Neural progenitor cell (in vitro differentiated cells): ENCODE measurements around the gene VAPB. TPM values are rescaled to one million over a fixed set of nuclear protein-coding genes. Genes with fewer than 3 reads are reported as not detected.

Experiments used
- DNase-seq: peaks from one replicate; pipeline ENCODE4 v3.0.0-alpha.2; 2016; ENCODE audit warnings: low spot score
- H2AFZ ChIP-seq: fragments of 200-600 bp; sonication (generic); replicated peaks from 2 replicates; pipeline ENCODE4 v1.6.1; 2016; ENCODE audit warnings: antibody characterized with exemption
- H3F3A ChIP-seq: fragments of 200-600 bp; sonication (generic); 2 replicates; pipeline ENCODE4 v1.6.1; 2016; ENCODE audit warnings: antibody characterized with exemption, low read depth
- H3K27ac ChIP-seq: fragments of 200-600 bp; sonication (generic); 2 replicates; pipeline ENCODE4 v1.5.1; 2016; ENCODE audit warnings: mild to moderate bottlenecking
- H3K27me3 ChIP-seq: fragments of 200-600 bp; sonication (generic); 2 replicates; pipeline ENCODE4 v1.6.1; 2016; ENCODE audit warnings: mild to moderate bottlenecking, moderate library complexity
- H3K36me3 ChIP-seq: fragments of 200-600 bp; sonication (generic); 2 replicates; pipeline ENCODE4 v1.5.1; 2016
- H3K4me1 ChIP-seq: fragments of 200-600 bp; sonication (generic); 2 replicates; pipeline ENCODE4 v1.6.1; 2016; ENCODE audit warnings: mixed run types
- H3K4me2 ChIP-seq: fragments of 200-600 bp; sonication (generic); 2 replicates; pipeline ENCODE4 v1.6.1; 2016
- H3K4me3 ChIP-seq: fragments of 200-600 bp; sonication (generic); 2 replicates; pipeline ENCODE4 v1.5.1; 2016
- H3K79me2 ChIP-seq: fragments of 200-600 bp; sonication (generic); 2 replicates; pipeline ENCODE4 v1.6.1; 2016; ENCODE audit warnings: low read depth
- H3K9ac ChIP-seq: fragments of 200-600 bp; sonication (generic); 2 replicates; pipeline ENCODE4 v1.6.1; 2016
- H3K9me3 ChIP-seq: fragments of 200-600 bp; sonication (generic); 2 replicates; pipeline ENCODE4 v1.5.1; 2016; ENCODE audit warnings: low read depth
- H4K20me1 ChIP-seq: fragments of 200-600 bp; sonication (generic); 2 replicates; pipeline ENCODE4 v1.6.1; 2016; ENCODE audit warnings: low read depth
- H3K27ac Mint-ChIP-seq: 3 replicates; pipeline ENCODE4 v1.8.0; 2021; ENCODE audit warnings: mixed read lengths
- H3K27me3 Mint-ChIP-seq: 2 replicates; pipeline ENCODE4 v1.8.0; 2022; ENCODE audit warnings: low read depth, mild to moderate bottlenecking, inconsistent platforms, moderate library complexity, mixed read lengths; ENCODE audit not compliant: insufficient read depth
- H3K36me3 Mint-ChIP-seq: 3 replicates; pipeline ENCODE4 v1.8.0; 2021; ENCODE audit warnings: mixed read lengths
- H3K4me1 Mint-ChIP-seq: 3 replicates; pipeline ENCODE4 v1.8.0; 2021; ENCODE audit warnings: mixed read lengths
- H3K4me3 Mint-ChIP-seq: 3 replicates; pipeline ENCODE4 v1.8.0; 2021; ENCODE audit warnings: mild to moderate bottlenecking, moderate library complexity, mixed read lengths
- H3K9me3 Mint-ChIP-seq: 3 replicates; pipeline ENCODE4 v1.8.0; 2020; ENCODE audit warnings: mixed read lengths
- CTCF ChIP-seq: fragments of 200-600 bp; sonication (generic); IDR thresholded peaks from 2 replicates; pipeline ENCODE4 v1.5.1; 2017; ENCODE audit warnings: antibody characterized with exemption, mild to moderate bottlenecking
- EZH2 ChIP-seq: fragments of 200-600 bp; sonication (generic); IDR thresholded peaks from 2 replicates; pipeline ENCODE4 v1.6.1; 2017; ENCODE audit warnings: antibody characterized with exemption, mild to moderate bottlenecking, moderate library complexity
- EZH2phosphoT487 ChIP-seq: fragments of 200-600 bp; sonication (generic); IDR thresholded peaks from 2 replicates; pipeline ENCODE4 v1.6.1; 2017; ENCODE audit warnings: antibody characterized with exemption
- total RNA-seq: library from RNA; depleted of rRNA; stranded (reverse); fragments of >200 nt; gene quantifications from 2 replicates; pipeline ENCODE4 v1.2.3, GENCODE V29; 2015; ENCODE audit warnings: low replicate concordance

The VAPB gene
- total RNA-seq, 1 donor from 2014 or later, result 31.9 TPM

DNA sequence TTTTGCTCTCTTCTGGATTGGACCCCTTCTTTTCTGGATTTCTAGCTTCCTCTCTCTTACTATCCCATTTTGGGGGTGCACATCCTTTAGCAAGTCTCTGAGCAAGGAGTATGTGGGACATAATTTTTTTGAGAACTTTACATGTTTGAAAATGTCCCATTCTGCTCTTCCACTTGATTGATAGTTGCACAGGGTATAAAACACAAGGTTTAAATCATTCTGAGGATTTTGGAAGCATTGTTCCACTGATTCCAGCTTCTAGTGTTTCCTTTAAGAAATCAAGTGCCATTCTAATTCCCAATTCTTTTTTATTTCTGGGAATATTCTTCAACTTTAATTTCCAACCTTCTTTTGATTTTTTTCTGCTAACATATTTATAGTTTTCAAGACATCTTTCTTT lies 65.4 kb downstream of the VAPB start:
- H3K9me3 Mint-ChIP-seq, result peaks cover 11% of the 10 kb centered on the region
- H3K36me3 Mint-ChIP-seq, result peaks cover 21% of the 10 kb centered on the region
- Histone ChIP-seq H3K4me1 (peaks cover 20% of the 10 kb centered on the region), H3K27me3 (no peaks in the 10 kb centered on the region), H3K4me2 (no peak overlapping the region), H3K9me3 (no peaks in the 10 kb centered on the region), H3K36me3 (no peaks in the 10 kb centered on the region), H4K20me1 (no peaks in the 10 kb centered on the region), H3K4me3 (no peak overlapping the region), H3K27ac (no peak overlapping the region), H3K79me2 (peaks cover 6% of the 10 kb centered on the region), H3K9ac (no peak overlapping the region), H2AFZ (no peak overlapping the region), H3F3A (peaks cover 8% of the 10 kb centered on the region)
- H3K4me1 Mint-ChIP-seq, result peaks cover 22% of the 10 kb centered on the region
- no peak for TF ChIP-seq CTCF
- no peak for TF ChIP-seq EZH2
- no peak for TF ChIP-seq EZH2phosphoT487
- no peaks in the 10 kb centered on the region for H3K27me3 Mint-ChIP-seq
- H3K27ac Mint-ChIP-seq, result no peak overlapping the region
- H3K4me3 Mint-ChIP-seq, result no peak overlapping the region
- no peak for DNase-seq

DNA sequence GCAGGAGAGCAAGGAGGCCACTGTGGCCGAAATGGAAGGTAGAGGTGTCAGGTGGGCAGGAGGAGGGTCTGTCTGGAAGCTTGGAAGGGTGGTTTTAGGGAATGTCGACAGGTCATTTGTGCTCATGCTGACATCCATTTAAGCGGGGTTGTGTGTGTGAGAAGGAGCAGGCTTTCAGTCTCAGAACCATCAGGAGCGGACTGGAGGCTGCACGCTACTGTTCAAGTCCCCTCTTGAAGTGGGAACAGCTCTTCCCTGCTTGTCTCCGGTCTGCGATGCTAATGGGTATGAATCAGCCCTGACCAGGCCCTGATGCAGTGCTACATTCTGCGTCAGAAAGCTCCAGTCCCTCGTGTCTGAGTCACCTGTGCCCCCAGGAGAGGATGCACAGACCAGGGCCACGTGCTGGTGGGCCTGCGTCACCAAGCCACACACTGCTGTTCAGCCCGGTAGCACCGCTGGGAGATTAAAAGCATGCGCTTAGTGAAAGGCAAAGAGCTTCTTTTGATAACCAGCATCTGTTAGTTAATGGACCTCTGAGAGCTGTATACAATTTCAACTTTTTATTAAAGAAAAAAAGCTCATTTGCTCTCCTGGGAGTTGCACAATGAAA lies 68.2 kb downstream of the VAPB start:
- Histone ChIP-seq H3K36me3 (no peaks in the 10 kb centered on the region), H2AFZ (no peak overlapping the region), H3K79me2 (no peaks in the 10 kb centered on the region), H3K9ac (no peak overlapping the region), H3K9me3 (no peaks in the 10 kb centered on the region), H3K4me1 (peaks cover 20% of the 10 kb centered on the region), H3K4me3 (no peak overlapping the region), H3K27me3 (no peaks in the 10 kb centered on the region), H4K20me1 (no peaks in the 10 kb centered on the region), H3K4me2 (no peak overlapping the region), H3F3A (peaks cover 8% of the 10 kb centered on the region), H3K27ac (no peak overlapping the region)
- Mint-ChIP-seq H3K27me3 (peaks cover 4% of the 10 kb centered on the region), H3K9me3 (peaks cover 11% of the 10 kb centered on the region), H3K36me3 (peaks cover 18% of the 10 kb centered on the region), H3K4me1 (peaks cover 29% of the 10 kb centered on the region), H3K4me3 (no peak overlapping the region), H3K27ac (no peak overlapping the region)
- no peak for DNase-seq
- no peak for TF ChIP-seq EZH2phosphoT487
- no peak for TF ChIP-seq EZH2
- TF ChIP-seq CTCF, result no peak

GRCh38 chr20:58458342-58459057 lies 69.5 kb downstream of the VAPB start:
- Histone ChIP-seq H3K79me2 (no peaks in the 10 kb centered on the region), H3F3A (no peaks in the 10 kb centered on the region), H3K9ac (no peak overlapping the region), H3K9me3 (no peaks in the 10 kb centered on the region), H3K4me2 (peak overlapping the region; percentile 10), H3K27me3 (no peaks in the 10 kb centered on the region), H3K36me3 (no peaks in the 10 kb centered on the region), H4K20me1 (no peaks in the 10 kb centered on the region), H3K4me1 (peaks cover 8% of the 10 kb centered on the region), H2AFZ (no peak overlapping the region), H3K4me3 (no peak overlapping the region), H3K27ac (no peak overlapping the region)
- TF ChIP-seq CTCF (no peak), EZH2phosphoT487 (no peak), EZH2 (no peak)
- peaks cover 11% of the 10 kb centered on the region for H3K9me3 Mint-ChIP-seq
- no peak overlapping the region for H3K4me3 Mint-ChIP-seq
- no peak overlapping the region for H3K27ac Mint-ChIP-seq
- peak; percentile 40 for DNase-seq
- H3K36me3 Mint-ChIP-seq, result peaks cover 14% of the 10 kb centered on the region
- H3K27me3 Mint-ChIP-seq, result peaks cover 4% of the 10 kb centered on the region
- peaks cover 27% of the 10 kb centered on the region for H3K4me1 Mint-ChIP-seq
